ENCODE measurements around the gene FOCAD.

The FOCAD gene

GRCh38 chr9:20981486-20981885 lies 297.4 kb downstream of the FOCAD start:
- DNase-seq = no peak

DNA sequence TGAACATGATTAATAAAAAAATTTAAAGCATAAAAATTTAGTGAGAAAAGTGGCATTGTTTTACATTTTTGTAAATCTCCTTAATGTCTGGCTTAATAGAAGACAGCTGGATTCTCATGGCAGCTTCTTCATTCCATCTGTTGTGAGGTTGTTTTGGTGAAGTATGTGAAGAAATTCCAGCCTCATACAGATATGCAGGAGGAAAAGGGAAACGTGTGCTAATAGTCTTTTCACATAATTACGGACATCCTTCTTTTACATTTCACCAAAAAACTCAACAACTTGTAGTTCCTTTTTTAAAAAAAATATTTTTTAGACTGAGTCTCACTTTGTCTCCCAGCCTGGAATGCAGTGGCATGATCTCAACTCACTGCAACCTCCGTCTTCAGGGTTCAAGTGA lies 300.4 kb downstream of the FOCAD start:
- no peak for DNase-seq

GRCh38 chr9:20985851-20986600 lies 302.0 kb downstream of the FOCAD start:
- DNase-seq = no peak

DNA sequence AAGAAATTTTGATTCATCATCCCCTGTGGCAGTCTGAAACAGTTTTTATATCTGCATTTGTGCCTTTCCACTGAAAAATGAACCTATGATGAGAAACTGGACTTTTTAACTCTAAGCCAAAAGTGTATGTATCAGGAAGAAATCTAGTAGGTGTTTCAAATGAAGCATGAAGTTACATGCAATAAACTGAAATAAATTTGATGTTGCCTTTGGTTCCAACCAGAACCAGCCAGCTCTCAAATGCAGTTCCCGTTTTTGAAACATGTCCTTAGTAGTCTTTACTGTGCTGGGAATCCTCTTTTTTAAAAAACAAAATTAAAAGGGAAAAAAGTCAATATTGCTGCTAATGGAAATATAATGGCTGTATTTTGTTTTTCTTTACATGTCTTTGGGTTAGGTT lies 303.5 kb downstream of the FOCAD start:
- no peak for DNase-seq

GRCh38 chr9:20988061-20988460 lies 304.0 kb downstream of the FOCAD start:
- DNase-seq = no peak

DNA sequence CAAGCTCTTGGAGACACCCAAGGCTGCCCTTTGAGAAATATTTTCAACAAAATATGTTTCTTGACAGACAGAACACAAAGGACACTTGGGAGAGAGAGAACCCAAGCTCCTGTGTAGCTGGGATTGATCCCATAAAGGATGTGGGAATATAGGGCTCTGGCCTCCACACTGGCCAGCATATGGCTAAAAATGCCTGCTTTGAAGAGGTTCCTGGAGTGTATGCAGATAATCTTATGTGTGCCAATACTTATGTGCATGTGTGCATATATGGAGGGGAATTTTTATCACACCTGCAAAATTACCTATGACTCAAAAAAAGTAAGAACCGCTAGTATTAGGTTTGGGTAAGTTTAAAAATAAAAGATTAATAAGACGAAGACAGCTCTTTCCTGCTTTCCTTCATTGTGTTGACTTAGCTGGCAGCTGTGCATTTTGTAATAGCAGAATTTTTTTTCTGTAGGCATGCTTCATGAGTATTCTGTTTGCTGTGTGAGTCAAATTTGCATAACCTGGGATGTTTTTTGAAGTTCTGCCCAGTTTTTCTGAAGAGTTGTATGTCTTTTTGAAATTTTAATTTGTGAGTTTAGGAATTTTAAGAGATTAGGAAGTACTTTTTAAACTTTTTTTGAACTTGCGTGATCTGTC lies 304.7 kb downstream of the FOCAD start:
- DNase-seq = no peak

DNA sequence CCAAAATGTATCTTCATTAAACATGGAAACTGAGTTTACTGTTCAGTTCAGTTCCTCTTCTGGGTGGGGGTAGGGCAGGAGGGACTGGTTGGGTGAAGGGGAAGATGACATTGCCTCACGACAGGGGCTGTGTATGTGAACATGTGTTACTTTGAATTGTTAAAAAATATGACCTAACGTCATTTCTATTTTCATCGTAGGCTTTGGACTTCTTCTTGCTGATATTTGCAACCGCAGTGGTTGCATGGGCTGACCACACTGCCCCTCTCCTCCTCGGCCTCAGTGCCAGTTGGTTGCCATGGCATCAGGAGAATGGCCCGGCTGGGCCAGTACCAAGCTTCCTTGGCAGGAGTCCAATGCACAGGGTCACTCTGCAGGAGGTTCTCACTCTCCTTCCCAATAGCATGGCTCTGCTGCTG lies 305.9 kb downstream of the FOCAD start:
- DNase-seq = no peak

- DNase-seq = no peak
Observed at GRCh38 chr9:20990867-20991266, 306.8 kb downstream of the FOCAD start.

- no peak for DNase-seq
Observed at GRCh38 chr9:20994486-20994885, 310.4 kb downstream of the FOCAD start.

DNA sequence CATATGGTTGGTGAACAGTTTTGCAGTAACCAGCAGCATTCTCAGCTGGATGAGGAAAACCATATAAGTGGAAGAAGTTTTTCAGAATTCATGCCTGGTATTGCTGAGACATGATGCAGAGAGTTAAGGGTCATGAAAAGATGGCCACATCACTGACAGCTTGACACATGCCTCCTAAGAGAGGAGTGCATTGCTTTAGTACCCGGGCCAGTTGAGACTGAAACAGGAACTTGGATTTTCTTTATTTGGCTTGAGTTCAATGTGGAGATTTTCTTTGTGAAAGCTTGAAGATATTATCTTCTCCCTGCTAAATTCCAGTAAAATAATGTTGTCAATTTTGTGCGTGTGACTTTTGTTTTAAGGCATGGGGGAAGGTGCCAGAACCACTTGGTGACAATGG lies 311.6 kb downstream of the FOCAD start:
- DNase-seq = no peak

DNA sequence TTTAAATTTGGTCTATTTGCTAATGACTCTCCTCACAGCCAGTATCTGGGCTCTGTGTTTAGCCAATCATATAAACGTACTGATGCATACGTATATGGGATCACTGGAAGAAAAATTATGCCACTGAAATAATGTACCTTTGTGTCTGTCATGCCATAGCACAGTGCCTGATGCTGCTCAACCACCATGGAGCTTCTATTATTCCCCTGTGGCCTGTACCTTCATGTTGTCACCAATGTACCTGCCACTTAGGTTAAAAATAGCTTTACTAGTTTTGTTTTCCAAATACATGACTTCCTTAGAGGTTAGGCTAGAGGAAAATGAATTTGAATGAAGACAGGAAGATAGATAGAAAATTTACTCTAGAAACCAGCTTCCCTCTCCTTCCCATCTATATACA lies 312.8 kb downstream of the FOCAD start:
- DNase-seq = no peak

DNA sequence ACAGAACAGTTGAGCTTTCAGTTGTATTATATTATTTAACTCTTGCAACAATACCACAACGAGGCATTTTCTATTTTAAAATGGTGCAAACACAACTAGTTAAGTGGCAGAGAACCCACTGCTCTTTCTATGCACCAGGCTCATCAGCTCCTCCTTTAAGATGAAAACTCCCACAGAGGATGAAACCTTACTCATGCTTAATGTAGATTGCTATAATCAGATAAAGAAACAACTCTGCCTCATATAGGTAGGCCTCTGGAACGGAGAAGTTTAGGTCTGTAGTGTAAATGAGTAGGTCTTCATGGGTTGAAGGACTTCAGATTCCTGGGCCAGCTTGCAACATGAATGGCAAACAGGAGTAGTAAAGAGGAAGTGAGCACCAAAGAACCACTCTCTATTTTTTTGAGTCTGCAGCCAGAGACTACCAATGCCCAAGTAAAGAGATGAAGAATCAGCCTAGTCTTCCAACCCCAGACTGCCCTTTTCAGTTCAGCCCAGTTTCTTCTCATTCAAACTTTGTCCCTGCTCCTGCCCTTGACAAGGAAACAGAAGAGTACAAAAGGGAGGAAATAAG lies 313.5 kb downstream of the FOCAD start:
- no peak for DNase-seq

GRCh38 chr9:21001581-21001980 lies 317.5 kb downstream of the FOCAD start:
- DNase-seq = no peak

DNA sequence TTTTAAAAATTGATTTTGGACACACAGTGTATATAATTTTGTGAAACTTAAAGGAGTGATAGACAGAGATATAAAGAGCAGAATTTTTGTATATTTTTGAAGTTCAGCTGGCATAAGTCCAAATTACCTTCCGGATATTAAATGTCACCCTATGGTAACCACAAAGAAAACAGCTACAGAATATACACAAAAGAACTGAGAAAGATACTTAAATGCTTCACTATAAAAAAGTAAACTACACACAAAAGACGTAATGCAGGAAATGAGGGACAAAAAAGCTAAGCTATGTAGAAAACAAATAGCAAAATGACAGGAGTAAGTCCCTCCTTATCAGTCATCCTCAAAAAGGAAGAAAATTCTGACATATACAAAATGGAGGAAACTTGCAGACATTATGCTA lies 318.0 kb downstream of the FOCAD start:
- DNase-seq = no peak

GRCh38 chr9:21015129-21015815 lies 331.2 kb downstream of the FOCAD start:
- DNase-seq = no peak

- DNase-seq = no peak
Observed at GRCh38 chr9:21015995-21016394, 331.9 kb downstream of the FOCAD start.

GRCh38 chr9:21016701-21017491 lies 332.8 kb downstream of the FOCAD start:
- no peak for DNase-seq

DNA sequence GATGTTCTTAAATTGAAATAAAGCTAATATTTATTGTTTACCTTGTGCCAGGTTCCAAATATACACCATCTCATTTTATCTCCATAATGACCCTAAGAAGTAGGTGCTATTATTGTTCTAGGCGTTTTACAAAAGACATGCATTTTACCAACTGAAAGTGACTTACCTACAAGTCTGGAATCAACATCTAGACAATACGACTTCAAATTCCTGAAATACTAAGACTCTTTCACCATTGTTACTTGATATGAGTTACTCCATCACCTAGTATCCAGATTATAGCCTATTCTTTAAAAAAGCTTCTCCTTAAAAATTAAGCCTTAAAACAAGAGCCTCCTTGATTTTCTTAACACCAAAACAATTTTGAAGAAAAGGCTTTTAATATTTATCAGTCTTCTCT lies 334.1 kb downstream of the FOCAD start:
- no peak for DNase-seq

DNA sequence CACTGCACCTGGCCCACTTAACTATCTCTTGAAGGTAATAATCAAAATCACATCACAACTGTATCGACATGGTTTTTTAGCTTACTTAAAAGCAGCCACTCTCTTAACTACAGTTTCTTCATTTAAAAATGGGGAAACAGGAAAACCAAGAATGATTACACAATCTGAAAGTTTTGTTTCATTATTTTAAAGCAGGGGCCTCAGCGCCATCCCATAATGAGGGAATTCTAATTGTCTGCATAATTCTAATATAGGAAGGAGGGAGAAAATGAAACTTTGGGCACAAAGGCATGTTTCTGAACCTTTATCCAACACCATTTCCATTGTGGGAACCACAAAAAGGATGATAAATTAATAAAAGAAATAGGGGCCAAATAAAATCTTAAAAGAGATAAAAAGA lies 339.8 kb downstream of the FOCAD start:
- no peak for DNase-seq

GRCh38 chr9:21027295-21027694 lies 343.2 kb downstream of the FOCAD start:
- DNase-seq = no peak

DNA sequence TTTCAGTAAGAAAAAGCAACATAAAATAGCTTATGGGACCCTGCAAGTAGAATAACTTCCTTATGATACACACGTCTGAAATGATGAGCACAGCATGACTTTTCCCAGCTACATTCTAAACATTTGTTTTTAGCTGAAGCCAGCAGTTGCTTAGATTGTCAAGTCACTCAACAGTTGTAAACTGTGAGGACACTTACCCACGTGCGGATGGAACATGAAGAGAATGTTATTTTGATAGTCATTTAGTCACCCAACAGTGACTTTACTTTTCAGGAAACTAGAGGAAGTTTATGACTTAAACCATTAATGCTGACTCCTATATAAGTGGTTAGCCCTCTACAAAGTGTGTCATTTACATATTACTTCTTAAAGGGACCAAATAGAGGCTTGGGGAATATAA lies 344.4 kb downstream of the FOCAD start:
- no peak for DNase-seq

GRCh38 chr9:21029661-21030060 lies 345.6 kb downstream of the FOCAD start:
- no peak for DNase-seq

Measured in activated naive CD4-positive, alpha-beta T cell treated with anti-CD3 and anti-CD28 coated beads, Interleukin-2, amount 50 U/mL, for 16 hours (primary cell).